ENCODE measurements around the gene TCF15.
"Not testable (repeated sequence)": the region's sequence is repeated elsewhere in the genome, so short reads cannot be mapped to it uniquely, and the experiment has no call there.

TCF15 gene

DNA sequence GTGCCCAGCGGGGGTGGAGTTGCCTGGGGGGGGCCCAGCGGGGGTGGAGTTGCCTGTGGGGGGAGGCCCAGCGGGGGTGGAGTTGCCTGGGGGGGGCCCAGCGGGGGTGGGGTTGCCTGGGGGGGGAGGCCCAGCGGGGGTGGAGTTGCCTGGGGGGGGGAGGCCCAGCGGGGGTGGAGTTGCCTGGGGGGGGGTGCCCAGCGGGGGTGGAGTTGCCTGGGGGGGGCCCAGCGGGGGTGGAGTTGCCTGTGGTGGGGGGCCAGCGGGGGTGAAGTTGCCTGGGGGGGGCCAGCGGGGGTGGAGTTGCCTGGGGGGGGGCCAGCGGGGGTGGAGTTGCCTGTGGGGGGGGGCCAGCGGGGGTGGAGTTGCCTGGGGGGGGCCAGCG lies 31.9 kb upstream of the TCF15 start:
- DNase-seq: not testable (repeated sequence)

DNA sequence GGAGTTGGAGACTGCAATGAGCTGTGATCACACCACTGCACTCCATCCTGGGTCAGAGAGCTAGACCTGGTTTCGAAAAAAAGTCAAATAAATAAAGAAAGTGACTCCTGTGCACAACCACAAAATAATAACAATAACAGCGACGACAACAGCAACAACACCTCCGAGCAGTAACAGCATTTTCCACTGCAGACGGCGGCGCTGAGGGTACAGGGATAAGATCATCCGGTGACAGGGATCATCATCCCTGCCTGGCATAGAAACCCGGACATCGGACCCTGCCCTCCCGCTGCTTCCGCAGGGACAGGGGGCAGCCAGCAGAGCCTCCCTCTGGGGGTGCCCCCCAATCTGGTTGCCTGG lies 31.4 kb upstream of the TCF15 start:
- no peak for DNase-seq

- no peak for DNase-seq
Measured at GRCh38 chr20:640674-641515, 30.8 kb upstream of the TCF15 start.

- no peak for DNase-seq
Measured at GRCh38 chr20:638579-638978, 28.5 kb upstream of the TCF15 start.

DNA sequence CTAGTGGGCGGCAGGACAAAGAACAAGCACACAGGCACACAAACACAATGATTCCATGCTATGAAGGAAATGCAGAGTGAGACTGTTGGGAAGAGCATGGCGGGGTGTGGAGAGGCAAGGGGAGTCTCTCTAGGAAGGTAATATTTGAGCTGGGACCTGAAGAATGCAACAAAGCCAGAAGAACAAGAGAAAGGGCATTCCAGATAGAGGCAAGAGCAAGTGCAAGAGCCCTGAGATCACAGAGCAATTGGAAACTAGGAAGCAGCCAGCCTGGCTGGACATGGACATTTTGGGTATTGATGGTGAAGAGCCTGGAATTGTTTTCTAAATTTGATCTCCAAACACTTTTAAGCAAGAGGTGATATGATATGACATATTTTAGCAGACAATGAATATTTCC lies 27.4 kb upstream of the TCF15 start:
- DNase-seq: no peak

DNA sequence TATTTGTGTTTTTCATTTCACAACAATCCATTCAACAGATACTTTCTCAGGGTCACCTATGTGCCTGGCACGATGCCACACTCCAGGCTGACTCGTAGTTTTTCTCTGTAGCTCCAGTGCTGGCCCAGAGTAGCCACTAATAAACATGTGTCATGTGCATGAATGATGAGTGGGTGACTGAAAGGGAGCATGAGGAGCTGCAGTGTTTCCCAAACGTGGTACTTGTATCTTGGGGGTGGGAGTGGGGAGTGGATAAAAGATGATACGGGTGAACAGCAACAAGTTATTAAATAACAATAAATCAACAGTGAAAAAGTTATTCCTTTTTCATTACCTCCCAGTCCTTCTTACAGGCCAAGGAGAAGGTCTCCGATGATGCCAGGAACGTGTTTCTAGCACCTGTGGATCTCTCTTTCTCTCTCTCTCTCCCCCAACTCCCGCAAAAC lies 25.8 kb upstream of the TCF15 start:
- DNase-seq: no peak

DNA sequence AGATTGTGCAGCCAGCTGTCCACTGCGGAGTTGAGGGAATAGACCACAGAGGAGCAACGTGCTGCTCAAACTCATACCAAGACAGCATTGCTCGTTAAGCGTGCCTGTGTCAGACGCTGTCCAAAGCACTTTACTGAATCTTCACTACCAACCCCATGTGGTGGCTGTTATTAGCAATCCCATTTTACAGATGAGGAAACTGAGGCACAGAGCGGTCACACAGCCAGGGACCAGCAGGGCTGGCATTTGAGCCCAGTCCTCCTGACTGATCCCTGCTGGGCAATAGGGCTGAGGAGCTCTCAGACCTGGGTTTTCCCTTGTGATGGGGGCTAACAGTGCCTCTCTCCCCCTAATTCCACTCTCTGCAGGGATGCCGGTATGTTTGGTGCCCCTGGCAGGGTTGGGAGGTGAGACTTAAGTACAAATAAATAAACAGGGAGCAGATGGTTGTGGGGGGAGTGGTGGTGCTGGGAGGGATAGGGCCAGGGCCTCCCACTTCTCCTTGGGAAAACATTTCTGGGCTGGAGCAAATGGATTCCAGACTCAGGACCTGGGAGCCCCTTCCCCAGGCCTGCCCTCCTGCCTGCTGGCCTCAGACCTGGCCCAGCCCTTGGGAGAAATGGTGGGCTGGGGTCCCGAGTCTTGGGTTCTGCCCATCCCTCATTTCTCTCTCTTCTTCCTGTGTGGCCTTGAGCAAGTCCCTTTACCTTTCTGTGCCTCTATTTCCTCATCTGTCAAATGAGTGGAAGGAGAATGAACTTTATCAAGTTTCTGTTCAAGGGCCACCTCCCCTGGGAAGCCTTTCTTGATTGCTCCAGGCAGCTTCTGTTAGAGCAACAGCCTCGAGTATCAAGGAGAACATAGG lies 25.2 kb upstream of the TCF15 start:
- DNase-seq: no peak

- no peak for DNase-seq
Measured at GRCh38 chr20:634148-634925, 24.2 kb upstream of the TCF15 start.

GRCh38 chr20:631101-631500 lies 21.0 kb upstream of the TCF15 start:
- no peak for DNase-seq

DNA sequence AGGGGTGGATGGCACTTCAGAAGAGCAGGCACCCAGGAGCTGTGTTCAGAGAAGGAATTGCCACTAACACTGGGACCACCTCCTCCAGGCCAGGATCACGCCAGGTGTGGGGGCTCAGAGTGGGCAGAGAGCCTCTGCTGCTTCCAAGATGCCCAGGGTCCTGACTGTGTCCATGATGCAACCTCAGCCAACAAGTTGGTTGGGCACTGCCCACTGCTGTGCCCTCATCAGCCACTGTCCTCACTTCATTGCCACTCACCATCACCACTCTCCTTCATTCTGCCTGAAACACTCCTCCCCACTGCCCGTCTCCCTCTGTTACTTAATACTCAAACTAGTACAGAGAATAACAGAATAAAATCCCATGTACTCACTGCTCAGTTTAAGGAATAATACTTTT lies 16.5 kb upstream of the TCF15 start:
- DNase-seq: no peak

DNA sequence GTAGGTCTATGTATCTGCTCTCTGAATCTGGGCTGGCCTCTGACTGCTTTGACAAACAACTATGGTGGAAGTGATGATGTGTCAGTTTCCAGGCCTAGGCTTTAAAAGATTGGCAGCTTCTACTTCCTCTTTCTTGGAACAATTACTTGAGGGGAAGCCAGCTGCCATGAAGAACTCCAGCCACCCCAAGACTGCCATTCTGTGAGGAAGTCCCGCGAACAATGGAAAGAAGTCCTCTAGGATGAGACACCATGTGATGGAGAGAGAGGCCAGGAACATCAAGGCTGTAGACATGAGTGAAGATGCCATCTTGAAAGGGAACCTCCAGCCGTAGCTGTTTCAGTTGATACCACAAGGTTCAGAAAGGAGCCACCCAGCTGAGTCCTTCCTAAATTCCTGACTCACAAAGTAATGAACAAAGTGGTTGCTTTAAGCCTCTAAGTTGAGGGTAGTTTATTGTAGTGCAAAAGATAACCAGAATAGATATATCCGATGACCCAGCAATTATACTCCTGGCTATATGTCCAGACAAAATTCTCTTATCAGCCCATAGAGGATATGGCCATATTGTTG lies 15.3 kb upstream of the TCF15 start:
- DNase-seq: no peak

DNA sequence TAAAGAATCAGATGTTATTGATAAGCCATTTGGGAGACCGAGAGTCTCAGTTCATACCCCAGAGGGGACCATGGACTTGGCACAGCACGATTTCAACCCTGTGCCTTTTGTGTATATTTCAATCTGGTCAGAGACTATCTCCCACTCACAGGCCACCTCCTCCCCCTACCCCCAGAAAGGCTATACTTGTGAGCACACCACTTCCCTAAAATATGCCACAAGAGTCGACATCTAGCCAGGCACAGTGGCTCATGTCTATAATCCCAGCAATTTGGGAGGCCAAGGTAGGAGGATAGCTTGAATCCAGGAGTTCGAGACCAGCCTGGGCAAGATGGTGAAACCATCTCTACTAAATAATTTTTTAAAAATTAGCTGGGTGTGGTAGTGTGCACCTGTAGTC lies 13.6 kb upstream of the TCF15 start:
- DNase-seq: no peak

DNA sequence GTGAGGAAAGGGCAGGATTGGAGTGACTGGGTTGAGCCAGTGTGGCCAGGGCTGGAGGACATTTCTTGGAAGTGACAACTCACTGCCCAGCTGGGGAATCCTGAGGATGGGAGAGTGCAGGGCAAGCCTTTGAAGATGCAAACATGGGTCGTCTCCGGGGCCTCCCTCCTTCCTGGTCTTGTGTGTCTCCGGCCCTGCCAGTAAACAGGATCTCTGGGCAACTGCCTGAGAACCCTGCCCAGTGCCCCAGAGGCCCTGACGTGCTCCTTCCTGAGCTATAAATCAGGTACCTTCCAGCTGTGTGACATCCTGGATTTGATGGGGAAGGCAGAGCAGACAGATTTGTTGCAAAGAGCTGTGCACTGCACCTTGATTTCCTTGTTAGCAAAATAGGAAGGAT lies 12.9 kb upstream of the TCF15 start:
- DNase-seq: no peak

GRCh38 chr20:622161-622560 lies 12.1 kb upstream of the TCF15 start:
- DNase-seq: no peak

DNA sequence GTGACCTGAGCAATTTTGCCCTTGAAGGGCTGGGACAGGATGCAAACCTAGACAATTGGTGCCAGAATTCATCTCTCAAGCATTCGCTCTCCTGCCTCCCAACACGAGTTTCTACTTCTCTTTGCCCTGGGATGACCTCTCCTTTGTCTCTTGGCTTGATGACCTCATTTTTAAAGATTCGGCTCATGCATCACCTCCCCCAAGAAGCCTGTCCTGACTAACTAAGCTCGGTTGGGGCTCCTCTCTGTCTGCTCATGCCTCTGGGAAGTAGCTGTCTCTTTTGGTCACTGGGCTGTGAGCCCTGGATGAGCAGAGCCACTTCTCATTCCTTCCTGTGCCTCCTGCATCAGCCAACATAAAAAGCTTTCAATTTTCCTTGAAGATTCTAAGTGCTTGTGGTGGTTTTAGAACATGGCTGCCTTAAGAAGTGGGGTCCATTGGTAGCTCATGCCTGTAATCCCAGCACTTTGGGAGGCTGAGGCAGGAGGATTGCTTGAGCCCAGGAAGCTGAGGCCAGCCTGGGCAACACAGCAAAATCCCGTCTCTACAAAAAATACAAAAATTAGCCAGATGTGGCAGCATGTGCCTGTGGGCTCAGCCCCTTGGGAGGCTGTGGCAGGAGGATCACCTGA lies 11.1 kb upstream of the TCF15 start:
- DNase-seq: no peak

DNA sequence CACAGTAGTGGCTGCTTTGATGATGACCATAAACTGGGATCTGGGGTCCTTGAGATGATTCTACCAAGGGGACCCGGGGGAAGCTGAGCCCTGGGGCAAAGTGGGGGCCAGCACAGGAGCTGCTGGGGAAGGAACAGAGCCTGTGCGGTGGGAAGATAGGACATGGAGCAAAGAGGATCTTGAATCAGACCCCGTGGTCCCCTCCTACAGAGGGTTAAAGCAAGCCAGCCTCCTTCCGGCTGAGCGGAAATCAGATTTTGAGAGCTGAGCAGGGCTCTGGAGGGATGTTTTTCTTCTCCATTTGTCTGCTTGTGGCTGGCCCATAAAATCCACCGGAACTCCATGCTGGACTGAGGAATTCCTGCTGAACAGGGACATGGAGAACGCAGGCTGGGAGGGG lies 10.1 kb upstream of the TCF15 start:
- no peak for DNase-seq

DNA sequence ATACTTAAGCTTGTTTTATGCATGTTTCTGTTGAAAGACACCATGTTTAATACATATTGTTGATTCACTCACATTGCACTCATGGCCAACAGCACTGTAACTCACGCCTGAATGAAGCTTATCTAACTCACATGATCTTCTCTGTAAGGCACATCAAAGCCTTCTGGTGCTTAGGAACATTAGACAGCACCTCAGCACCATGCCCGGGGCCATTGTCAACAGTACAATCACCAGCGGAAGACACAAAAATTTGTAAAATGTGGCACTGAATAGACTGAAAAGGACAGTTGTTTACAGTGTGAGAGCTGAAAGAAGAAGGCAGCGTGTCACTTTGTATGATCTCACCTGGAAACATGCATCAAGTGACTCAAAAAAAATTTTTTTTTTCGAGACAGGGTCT lies 8.9 kb upstream of the TCF15 start:
- DNase-seq: no peak

DNA sequence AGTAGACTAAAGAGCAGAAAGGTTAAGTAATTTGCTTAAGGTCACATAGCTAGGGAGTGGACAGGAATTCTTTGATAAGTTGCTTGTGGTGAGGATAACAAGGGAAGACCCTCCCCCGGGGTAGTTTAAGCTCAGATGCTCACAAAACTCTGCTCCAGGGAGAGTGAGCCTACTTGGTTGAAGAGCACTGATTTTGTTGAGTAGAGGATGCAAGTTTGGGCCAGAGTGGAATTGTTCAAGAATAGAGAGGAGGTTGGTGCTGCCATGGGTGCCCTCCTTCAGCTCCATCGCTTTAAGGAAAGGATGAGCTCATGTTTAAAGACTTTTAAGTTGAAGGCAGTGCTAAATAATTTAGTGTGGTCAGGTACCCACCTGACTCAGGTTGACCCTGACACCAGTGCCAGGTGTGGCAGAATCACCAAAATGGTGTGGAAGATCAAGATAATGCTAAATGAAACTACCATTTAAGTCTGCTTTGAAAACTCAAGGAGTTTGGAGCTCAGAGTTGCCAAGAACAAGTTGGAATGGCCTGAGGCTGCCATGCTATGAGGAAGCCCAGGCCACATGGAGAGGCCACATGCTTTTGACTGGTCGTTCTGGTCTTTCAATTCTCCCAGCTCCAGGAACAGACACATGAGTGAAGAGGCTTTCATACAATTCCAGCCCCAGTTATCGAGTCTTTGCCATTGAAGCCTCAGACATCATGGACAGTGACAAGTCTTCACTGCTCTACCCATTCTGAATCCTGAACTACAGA lies 8.0 kb upstream of the TCF15 start:
- DNase-seq: no peak

GRCh38 chr20:615514-615913 lies 5.4 kb upstream of the TCF15 start:
- no peak for DNase-seq

- DNase-seq: no peak
Measured at GRCh38 chr20:611843-612185, 1.7 kb upstream of the TCF15 start.

DNA sequence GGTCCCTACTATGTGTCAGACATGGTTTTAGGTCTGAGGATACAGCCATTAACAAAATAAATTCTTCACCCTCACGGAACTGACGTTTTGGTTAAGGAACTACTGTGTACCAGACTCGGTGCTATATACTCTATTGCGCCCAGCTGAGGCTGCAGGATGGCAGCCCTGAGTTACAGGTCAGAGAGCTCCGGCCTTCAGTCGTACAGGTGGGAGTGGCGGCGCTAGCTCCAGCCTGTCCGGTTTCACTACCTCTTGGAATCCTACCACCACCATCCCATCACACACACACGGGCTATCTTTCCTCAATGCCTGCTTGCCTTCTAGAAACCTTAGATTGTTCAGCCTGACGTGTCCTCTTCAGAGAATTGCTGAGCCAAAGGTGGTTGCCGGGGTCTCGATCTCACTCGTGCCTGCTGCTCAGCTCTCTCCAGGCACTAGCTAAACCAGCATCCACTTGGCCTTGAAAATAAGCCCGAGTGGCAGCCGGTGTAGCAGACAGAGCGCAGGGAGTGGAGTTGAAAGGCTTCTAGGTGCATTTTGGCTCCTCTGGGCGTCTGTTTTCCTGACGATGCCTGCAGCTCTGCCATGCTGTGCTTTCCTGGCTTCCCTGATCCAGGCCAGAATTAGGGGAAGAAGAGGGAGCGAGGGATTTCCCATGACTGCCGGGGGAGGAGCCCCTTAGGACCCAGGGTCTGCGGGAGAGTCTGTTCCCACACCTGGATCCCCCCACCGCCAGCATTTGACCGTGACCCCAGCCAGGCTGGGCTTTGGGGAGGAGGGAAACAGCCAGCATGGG lies 1.1 kb upstream of the TCF15 start:
- no peak for DNase-seq

Measured in CD4-positive, alpha-beta T cell treated with Interferon alpha-2 for 1 hour (primary cell).